HepG2 (cell line): ENCODE data around the gene CYP26A1. TPM values are rescaled to one million over a fixed set of nuclear protein-coding genes. Genes with fewer than 3 reads are reported as not detected.

Experiments used
- ATAC-seq: fragments of 200-7000 bp; cut with Tn5 transposase; 3 replicates; pipeline ENCODE4 v1.9.1; 2020; ENCODE audit warnings: mild to moderate bottlenecking, moderate library complexity
- BruUV-seq: library from RNA; stranded (reverse); fragments of 400-500 nt; replicated peaks from 2 replicates; lab custom pipeline; 2021; lab: Mats Ljungman, UMichigan
- CTCF ChIA-PET: fragments of 300-600 bp; formaldehyde crosslinking; extraction: SDS; loops from one replicate; lab custom pipeline; 2021; ENCODE audit warnings: low total read pairs, inconsistent platforms, low intra/inter-chr PET ratio; lab: Yijun Ruan, JAX
- POLR2A ChIA-PET: fragments of 350-600 bp; sonication (Branson Sonifier 250); formaldehyde crosslinking; loops from one replicate; lab custom pipeline; 2020; ENCODE audit warnings: antibody characterized with exemption, inconsistent platforms; lab: Yijun Ruan, JAX
- DNase-seq: peaks from one replicate; pipeline ENCODE4 v3.0.0-alpha.2; 2015; ENCODE audit warnings: low spot score
- FAIRE-seq: peaks from 3 replicates; lab custom pipeline; 2011; peaks lifted over from hg19 to GRCh38; lab: Jason Lieb, UNC
- H2AFZ ChIP-seq: one replicate; pipeline ENCODE4 v1.6.1; 2011; ENCODE audit warnings: low read length, inconsistent platforms
- H3K27ac ChIP-seq: fragments of 300-600 bp; 3 replicates; pipeline ENCODE4 v1.8.0; 2011; ENCODE audit warnings: mixed run types, mild to moderate bottlenecking, mixed read lengths, low read length, inconsistent platforms; ENCODE audit not compliant: insufficient read depth; ENCODE audit errors: extremely low read length
- H3K27me3 ChIP-seq, 2 experiments: fragments of 200-600 bp in 1 of 2; 2 replicates in 1 of 2; 3 replicates in 1 of 2; pipeline versions ENCODE4 v1.6.0 to v1.8.0; 2011; ENCODE audit warnings: low read length in 2 of 2, mild to moderate bottlenecking in 2 of 2, moderate library complexity in 2 of 2, inconsistent platforms in 1 of 2; ENCODE audit not compliant: insufficient read depth in 2 of 2, control insufficient read depth in 1 of 2
- H3K36me3 ChIP-seq, 2 experiments: fragments of 200-600 bp in 1 of 2; replicated peaks in 1 of 2; 2 replicates in 1 of 2; 3 replicates in 1 of 2; pipeline versions ENCODE4 v1.5.1 to v1.8.0; 2011; ENCODE audit warnings: low read length in 2 of 2, inconsistent platforms in 1 of 2; ENCODE audit not compliant: insufficient read depth in 2 of 2, control insufficient read depth in 1 of 2
- H3K4me1 ChIP-seq: 2 replicates; pipeline ENCODE4 v1.5.1; 2012; ENCODE audit warnings: low read length, inconsistent platforms; ENCODE audit not compliant: insufficient read depth
- H3K4me2 ChIP-seq: 2 replicates; pipeline ENCODE4 v1.6.0; 2011; ENCODE audit warnings: low read depth, low read length, inconsistent platforms
- H3K4me3 ChIP-seq, 3 experiments: fragments of 200-600 bp in 1 of 3; sonication (generic), shearing (Covaris generic) in 1 of 3; replicated peaks in 1 of 3; 2 replicates each; pipeline ENCODE4 v1.5.1; 2011 to 2016; ENCODE audit warnings: low read length in 3 of 3, inconsistent platforms in 2 of 3, low read depth in 2 of 3, mild to moderate bottlenecking in 2 of 3, control low read depth in 1 of 3, mixed read lengths in 1 of 3; ENCODE audit not compliant: insufficient read depth in 1 of 3
- H3K79me2 ChIP-seq: one replicate; pipeline ENCODE4 v1.6.1; 2011; ENCODE audit warnings: low read length, inconsistent platforms; ENCODE audit not compliant: insufficient read depth
- H3K9ac ChIP-seq: 2 replicates; pipeline ENCODE4 v1.6.0; 2011; ENCODE audit warnings: mild to moderate bottlenecking, low read depth, low read length, inconsistent platforms; ENCODE audit not compliant: insufficient read depth
- H3K9me3 ChIP-seq: 2 replicates; pipeline ENCODE4 v1.5.1; 2012; ENCODE audit warnings: mild to moderate bottlenecking, low read length
- H4K20me1 ChIP-seq: 2 replicates; pipeline ENCODE4 v1.6.0; 2011; ENCODE audit warnings: inconsistent platforms, mild to moderate bottlenecking, low read length, moderate library complexity; ENCODE audit not compliant: insufficient read depth
- DR1 ChIP-seq: sonication (generic); formaldehyde crosslinking; IDR thresholded peaks from 2 replicates; pipeline ENCODE4 v1.8.0; 2021; ENCODE audit warnings: mild to moderate bottlenecking, missing genetic modification reagents, inconsistent platforms
- ELF3 ChIP-seq: IDR thresholded peaks from 2 replicates; pipeline ENCODE4 v1.6.1; 2016; ENCODE audit warnings: missing genetic modification reagents, missing compliant biosample characterization
- GABPA ChIP-seq, 2 experiments: IDR thresholded peaks; 2 replicates each; pipeline ENCODE4 v1.6.1; 2011 to 2016; ENCODE audit warnings: low read depth in 2 of 2, low read length in 1 of 2, missing biosample characterization in 1 of 2, missing genetic modification characterization in 1 of 2
- HMGXB4 ChIP-seq, 2 experiments: sonication (generic) in 1 of 2; formaldehyde crosslinking in 1 of 2; IDR thresholded peaks; 2 replicates each; pipeline versions ENCODE4 v1.4.0 to v1.6.1; 2018 to 2020; ENCODE audit warnings: missing genetic modification reagents in 2 of 2, borderline replicate concordance in 1 of 2, low read depth in 1 of 2, mild to moderate bottlenecking in 1 of 2, missing biosample characterization in 1 of 2
- MAZ ChIP-seq, 2 experiments: sonication (generic) in 1 of 2; formaldehyde crosslinking in 1 of 2; IDR thresholded peaks; 2 replicates each; pipeline versions ENCODE4 v1.5.0 to v1.6.1; 2012 to 2020; ENCODE audit warnings: low read depth in 2 of 2, mild to moderate bottlenecking in 2 of 2, borderline replicate concordance in 1 of 2, improper control_type of control experiment in 1 of 2, low read length in 1 of 2, missing genetic modification reagents in 1 of 2, moderate library complexity in 1 of 2
- MXD4 ChIP-seq: IDR thresholded peaks from 2 replicates; pipeline ENCODE4 v1.6.1; 2016; ENCODE audit warnings: mild to moderate bottlenecking, missing biosample characterization, missing genetic modification reagents
- PHF20 ChIP-seq: sonication (generic); formaldehyde crosslinking; IDR thresholded peaks from 2 replicates; pipeline ENCODE4 v1.5.0; 2020; ENCODE audit warnings: mild to moderate bottlenecking, missing genetic modification reagents
- POLR2AphosphoS2 ChIP-seq: IDR thresholded peaks from 2 replicates; pipeline ENCODE4 v1.6.1; 2011; ENCODE audit warnings: low read depth, low read length, improper control_type of control experiment
- PRMT3 ChIP-seq: sonication (generic); formaldehyde crosslinking; IDR thresholded peaks from 2 replicates; pipeline ENCODE4 v1.8.1; 2022; ENCODE audit warnings: low read depth, mild to moderate bottlenecking, moderate library complexity, missing genetic modification reagents, borderline replicate concordance
- RBM39 ChIP-seq: fragments of 200-400 bp; formaldehyde crosslinking; IDR thresholded peaks from one replicate; pipeline ENCODE4 v1.6.1; 2018; ENCODE audit warnings: antibody characterized with exemption, mild to moderate bottlenecking, low read depth, low read length; ENCODE audit not compliant: poor library complexity, severe bottlenecking
- RORA ChIP-seq: sonication (generic); formaldehyde crosslinking; IDR thresholded peaks from 2 replicates; pipeline ENCODE4 v1.5.0; 2020; ENCODE audit warnings: mild to moderate bottlenecking, missing genetic modification reagents, moderate library complexity
- TBP ChIP-seq: sonication (generic); formaldehyde crosslinking; IDR thresholded peaks from 2 replicates; pipeline ENCODE4 v1.5.0; 2020; ENCODE audit warnings: missing genetic modification reagents
- TFDP1 ChIP-seq: IDR thresholded peaks from 2 replicates; pipeline ENCODE4 v1.6.1; 2016; ENCODE audit warnings: missing compliant biosample characterization, missing genetic modification reagents, borderline replicate concordance
- TOE1 ChIP-seq: sonication (generic); formaldehyde crosslinking; IDR thresholded peaks from 2 replicates; pipeline ENCODE4 v1.4.0; 2020; ENCODE audit warnings: mild to moderate bottlenecking, missing genetic modification reagents
- ZNF17 ChIP-seq: sonication (generic); formaldehyde crosslinking; IDR thresholded peaks from 2 replicates; pipeline ENCODE4 v1.5.0; 2020; ENCODE audit warnings: mild to moderate bottlenecking, missing genetic modification reagents
- ZNF343 ChIP-seq: sonication (generic); formaldehyde crosslinking; IDR thresholded peaks from 2 replicates; pipeline ENCODE4 v1.4.0; 2020; ENCODE audit warnings: mild to moderate bottlenecking, missing genetic modification reagents
- ZSCAN21 ChIP-seq: sonication (generic); formaldehyde crosslinking; IDR thresholded peaks from 2 replicates; pipeline ENCODE4 v1.8.0; 2022; ENCODE audit warnings: mild to moderate bottlenecking, missing genetic modification reagents, moderate library complexity, borderline replicate concordance
- WGBS: methylation state at CpG from one replicate; pipeline ENCODE4 v1.1.6; 2017; ENCODE audit warnings: low lambda C conversion rate; 5-methylcytosine and 5-hydroxymethylcytosine counted together
- in situ Hi-C: cut with HindIII; loops from 2 replicates; pipeline ENCODE4 v1.10.0; 2017; ENCODE audit warnings: low pct_unique_long_range_greater_than_20kb; ENCODE audit not compliant: extremely low pct_ligation_motif_present
- intact Hi-C: fragments of 100-400 bp; cut with micrococcal nuclease; formaldehyde crosslinking; loops from one replicate; pipeline ENCODE4 v1.10.0; 2022; ENCODE audit not compliant: unreplicated experiment
- polyA plus RNA-seq, 8 experiments: library from polyadenylated mRNA; depleted of rRNA in 3 of 8; stranded (reverse) in 7 of 8; unstranded in 1 of 8; fragments of >200 nt; fragmentation: Illumina TruSeq in 4 of 8; extraction: Trizol in 4 of 8; gene quantifications; 2 replicates each; pipeline versions ENCODE4 v1.2.1 to v1.2.3, GENCODE V29; 2011 to 2016; ENCODE audit warnings: low read depth in 4 of 8, missing spikeins in 1 of 8, mixed read lengths in 1 of 8; ENCODE audit not compliant: insufficient read depth in 1 of 8
- total RNA-seq, 5 experiments: library from RNA; depleted of rRNA; stranded (reverse); fragments of >200 nt; fragmentation: Illumina TruSeq; extraction: Trizol; gene quantifications; 2 replicates each; pipeline ENCODE4 v1.2.3, GENCODE V29; 2016; ENCODE audit warnings: low read depth in 1 of 5
- TF ChIP-seq, protein P1 (sequence below): sonication (generic); formaldehyde crosslinking; IDR thresholded peaks from 2 replicates; pipeline ENCODE4 v1.8.0; 2022; ENCODE audit warnings: missing genetic modification reagents, mild to moderate bottlenecking, moderate library complexity, borderline replicate concordance

CYP26A1 gene
- total and polyA plus RNA-seq, 2 of the 13 experiments (the other 11 are each of a cell fraction or from before 2014, with no cell fraction given), result 0.15 TPM; not detected in 1

DNA sequence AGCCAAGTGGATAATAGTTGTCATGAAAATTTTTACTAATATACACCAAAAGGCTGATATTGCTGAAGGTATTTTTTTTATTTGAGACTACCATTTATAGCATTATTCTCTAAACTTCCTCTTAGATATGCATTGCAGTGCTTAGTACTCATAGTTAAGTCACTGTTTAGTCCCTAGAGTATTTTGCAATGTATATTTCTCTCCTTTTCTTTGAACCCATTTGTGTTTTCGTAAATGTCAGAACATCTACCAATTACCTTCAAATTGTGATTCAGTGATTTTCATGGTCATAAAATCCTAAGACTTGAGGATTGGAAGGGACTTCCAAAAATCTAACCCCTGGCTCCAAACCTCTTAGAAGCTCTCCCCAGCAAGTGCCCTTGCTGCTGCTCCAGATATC is 34.6 kb upstream of the CYP26A1 start:
- Histone ChIP-seq H3K27me3 (no peaks in the 10 kb centered on the region), H3K79me2 (no peaks in the 10 kb centered on the region), H3K4me3 (no peak overlapping the region), H2AFZ (no peak overlapping the region), H4K20me1 (no peaks in the 10 kb centered on the region), H3K4me2 (no peak overlapping the region), H3K27ac (no peak overlapping the region), H3K4me1 (no peaks in the 10 kb centered on the region), H3K9ac (no peak overlapping the region), H3K36me3 (0 out of 5 replicates have a peak, but pooled peaks cover 0 to 3% of the 10 kb centered on the region in 2 experiments), H3K9me3 (no peaks in the 10 kb centered on the region)
- no peak for ATAC-seq
- no peak for FAIRE-seq
- WGBS, result 100% methylated on average over 1 of the region's 1 CpG
- DNase-seq, result no peak
- in situ Hi-C loops, result no loop called here
- BruUV-seq, result no TSS peak
- intact Hi-C loops, result loop anchor here (1.0 to 10.0 kb wide), 2 partner anchors 33 to 144 kb away; no protein-coding TSS in a partner anchor
- CTCF ChIA-PET, result interaction anchor here (1.1 to 1.3 kb wide), 3 partner anchors 32 to 154 kb away, joined by 3 to 10 read pairs (median 3); no protein-coding TSS in a partner anchor
- POLR2A ChIA-PET, result no interaction called here
- no peak for TF ChIP-seq ZNF17
- no peak for TF ChIP-seq POLR2AphosphoS2
- no peak for TF ChIP-seq PRMT3
- no peak for TF ChIP-seq GABPA (IDR thresholded peaks at IDR 0.05; ENCODE audit: low read depth, low read length)
- no peak for TF ChIP-seq GABPA (CRISPR knock-in tag; IDR thresholded peaks at IDR 0.05; ENCODE audit: low read depth)
- TF ChIP-seq HMGXB4 (CRISPR knock-in tag; IDR thresholded peaks at IDR 0.05; ENCODE audit: borderline replicate concordance in 1 of 2, low read depth in 1 of 2), result no peak
- TF ChIP-seq ZNF343 (CRISPR knock-in tag), result no peak
- TF ChIP-seq, protein P1, sequence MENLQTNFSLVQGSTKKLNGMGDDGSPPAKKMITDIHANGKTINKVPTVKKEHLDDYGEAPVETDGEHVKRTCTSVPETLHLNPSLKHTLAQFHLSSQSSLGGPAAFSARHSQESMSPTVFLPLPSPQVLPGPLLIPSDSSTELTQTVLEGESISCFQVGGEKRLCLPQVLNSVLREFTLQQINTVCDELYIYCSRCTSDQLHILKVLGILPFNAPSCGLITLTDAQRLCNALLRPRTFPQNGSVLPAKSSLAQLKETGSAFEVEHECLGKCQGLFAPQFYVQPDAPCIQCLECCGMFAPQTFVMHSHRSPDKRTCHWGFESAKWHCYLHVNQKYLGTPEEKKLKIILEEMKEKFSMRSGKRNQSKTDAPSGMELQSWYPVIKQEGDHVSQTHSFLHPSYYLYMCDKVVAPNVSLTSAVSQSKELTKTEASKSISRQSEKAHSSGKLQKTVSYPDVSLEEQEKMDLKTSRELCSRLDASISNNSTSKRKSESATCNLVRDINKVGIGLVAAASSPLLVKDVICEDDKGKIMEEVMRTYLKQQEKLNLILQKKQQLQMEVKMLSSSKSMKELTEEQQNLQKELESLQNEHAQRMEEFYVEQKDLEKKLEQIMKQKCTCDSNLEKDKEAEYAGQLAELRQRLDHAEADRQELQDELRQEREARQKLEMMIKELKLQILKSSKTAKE, result no peak
- TF ChIP-seq MXD4 (CRISPR knock-in tag), result no peak
- no peak for TF ChIP-seq RORA (CRISPR knock-in tag)
- TF ChIP-seq PHF20 (CRISPR knock-in tag), result no peak
- no peak for TF ChIP-seq MAZ (IDR thresholded peaks at IDR 0.05; ENCODE audit: borderline replicate concordance, low read depth, low read length)
- no peak for TF ChIP-seq MAZ (CRISPR knock-in tag; IDR thresholded peaks at IDR 0.05; ENCODE audit: low read depth)
- no peak for TF ChIP-seq ZSCAN21 (CRISPR knock-in tag)
- no peak for TF ChIP-seq TOE1 (CRISPR knock-in tag)
- TF ChIP-seq ELF3, result no peak
- TF ChIP-seq RBM39, result no peak
- TF ChIP-seq TBP (CRISPR knock-in tag), result no peak
- TF ChIP-seq TFDP1 (CRISPR knock-in tag), result no peak
- no peak for TF ChIP-seq DR1 (CRISPR knock-in tag)
